Left cardiac atrium (tissue), 2 donors: Measurements from ENCODE around the gene MRPL46. TPM values are rescaled to one million over a fixed set of nuclear protein-coding genes. Genes with fewer than 3 reads are reported as not detected.

ENCODE experiments used
- total RNA-seq, 2 donors: library from RNA; stranded (reverse); fragmentation: NEBNext Ultra II Directional; extraction: Animal tissue kit (Norgen Biotek cat#: 25700); gene quantifications; one replicate each; pipeline ENCODE4 v1.2.1, GENCODE V29; 2021
- donor health status: DM: no; HTN: yes; CAD: no; lungs with severe emphysema.
- donor health status: DM: yes; HTN: yes; CAD: no.

The MRPL46 gene
- total RNA-seq, 2 donors from 2014 or later: 36.4 to 42.4 TPM

Other genes starting within 250 kb of the MRPL46 start
- gene NTRK3, start 210.6 kb downstream of the MRPL46 start, total RNA-seq: 1 to 10 TPM; 3.3 to 6.9 TPM
- 10 to 100 TPM; 40.7 to 51.5 TPM for gene MRPS11, start 320 bp upstream of the MRPL46 start, total RNA-seq
- gene DET1, start 79.3 kb upstream of the MRPL46 start, total RNA-seq: 1 to 10 TPM; 5.3 to 5.4 TPM
- 10 to 100 TPM in 1 of 2 donors, 1 to 10 TPM in 1; 9.9 to 15.4 TPM for gene AEN, start 154.0 kb upstream of the MRPL46 start, total RNA-seq
- gene ISG20, start 171.6 kb upstream of the MRPL46 start, total RNA-seq: 10 to 100 TPM in 1 of 2 donors, 1 to 10 TPM in 1; 4.0 to 10.2 TPM